Erythroblast (primary cell): ENCODE results near the gene NSUN4.

Experiments
- DNase-seq, 2 experiments: peaks; one replicate each; lab custom pipeline; 2025; lab: John Stamatoyannopoulos, UW
- GATA1 ChIP-seq: IDR thresholded peaks from 2 replicates; pipeline ENCODE4 v1.6.1; 2011; ENCODE audit warnings: low read depth, mild to moderate bottlenecking, control low read depth, low read length, moderate library complexity
- POLR2A ChIP-seq: IDR thresholded peaks from 2 replicates; pipeline ENCODE4 v1.6.1; 2011; ENCODE audit warnings: mild to moderate bottlenecking, low read length

The NSUN4 gene

DNA sequence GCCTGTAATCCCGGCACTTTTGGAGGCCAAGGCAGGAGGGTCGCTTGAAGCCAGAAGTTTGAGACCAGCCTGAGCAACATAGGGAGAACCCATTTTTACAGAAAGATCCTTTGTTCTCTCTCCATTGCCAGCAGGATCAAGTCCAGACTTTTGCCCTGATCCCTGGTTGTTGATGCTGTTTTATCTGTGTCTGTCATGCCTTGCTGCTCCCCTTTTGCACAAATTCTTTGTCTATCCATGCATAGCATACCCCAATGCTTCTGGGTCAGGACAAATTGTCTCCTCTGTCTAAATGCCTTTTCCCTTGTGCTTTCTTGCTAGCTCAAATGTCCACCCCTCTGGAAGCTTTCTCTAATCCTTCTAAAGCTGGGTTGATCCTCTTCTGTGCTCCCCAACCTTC is 28.2 kb downstream of the NSUN4 start:
- TF ChIP-seq POLR2A (no peak), GATA1 (no peak)

DNA sequence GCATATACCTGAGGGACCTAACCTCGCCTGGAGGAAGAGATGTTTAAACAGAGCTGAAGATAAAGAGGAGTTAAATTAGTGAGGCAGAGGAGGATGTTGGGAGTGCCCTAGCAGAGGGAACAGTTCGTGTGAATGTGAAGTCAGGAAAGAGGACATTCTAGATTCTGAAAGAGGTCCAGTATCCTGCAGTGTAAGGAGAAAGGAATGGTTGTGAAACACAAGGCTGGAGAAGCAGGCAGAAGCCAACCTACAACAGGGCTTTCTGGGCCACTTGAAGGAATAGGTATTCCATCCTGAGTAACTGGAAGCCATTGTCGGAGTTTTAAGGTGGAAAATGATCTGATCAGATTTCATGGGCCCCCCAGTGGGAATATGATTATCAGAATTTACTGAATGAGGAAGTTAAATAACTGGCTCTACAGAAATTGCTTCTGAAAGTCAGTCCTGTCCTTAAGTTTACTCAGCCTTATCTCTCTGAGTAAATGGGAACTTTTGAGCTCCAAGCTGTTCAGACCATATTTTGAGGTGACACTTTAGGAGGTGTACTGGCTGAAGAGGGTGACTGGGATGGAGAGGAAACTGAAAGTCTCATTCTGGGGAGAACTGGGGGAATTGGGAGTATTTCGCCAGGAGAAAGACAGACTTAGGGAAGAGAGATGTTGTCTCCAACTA is 29.1 kb downstream of the NSUN4 start:
- TF ChIP-seq GATA1, result no peak
- no peak for TF ChIP-seq POLR2A
- DNase-seq, result no peak

More for the DNA sequence above, 28.2 kb downstream of the NSUN4 start:
- no peak for DNase-seq

DNA sequence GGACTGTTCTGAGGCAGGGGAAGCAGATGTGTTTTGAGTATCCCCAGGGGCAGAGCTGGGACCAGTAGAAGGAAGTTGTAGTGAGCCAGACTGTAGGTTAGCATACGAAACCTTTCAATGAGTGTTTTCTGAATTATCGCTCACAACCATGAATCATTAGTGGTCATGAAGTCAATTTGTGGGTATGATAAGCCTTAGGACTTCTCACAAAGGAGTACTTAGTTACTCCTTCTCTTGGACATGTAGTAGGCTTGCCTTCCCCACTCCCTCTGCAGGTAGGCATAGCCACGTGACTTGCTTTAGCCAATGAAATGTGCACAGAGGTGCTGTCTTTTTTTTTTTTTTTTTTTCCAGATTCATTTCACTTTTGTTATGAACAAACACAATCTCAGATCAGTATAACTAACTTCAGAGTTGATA is 29.6 kb downstream of the NSUN4 start:
- peak; percentile 23 to 52 for DNase-seq

DNA sequence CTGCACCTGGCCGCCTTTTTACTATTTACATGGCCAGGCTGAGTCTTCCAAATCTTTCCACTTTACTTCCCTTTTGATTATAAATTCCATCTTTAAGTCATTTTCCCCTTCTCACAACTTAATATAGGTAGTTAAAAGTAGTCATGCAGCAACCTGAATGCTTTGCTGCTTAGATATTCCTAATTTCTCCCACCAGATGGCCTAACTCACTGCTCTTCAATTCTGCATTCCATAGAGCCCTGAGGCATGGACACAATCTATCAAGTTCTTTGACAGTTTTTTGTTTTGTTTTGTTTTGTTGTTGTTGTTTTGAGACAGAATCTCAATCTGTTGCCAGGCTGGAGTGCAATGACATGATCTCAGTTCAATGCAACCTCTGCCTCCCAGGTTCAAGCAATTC is 31.8 kb downstream of the NSUN4 start:
- DNase-seq, result no peak
- TF ChIP-seq POLR2A, result no peak
- no peak for TF ChIP-seq GATA1

More for the DNA sequence above, 29.6 kb downstream of the NSUN4 start:
- no peak for TF ChIP-seq GATA1

DNA sequence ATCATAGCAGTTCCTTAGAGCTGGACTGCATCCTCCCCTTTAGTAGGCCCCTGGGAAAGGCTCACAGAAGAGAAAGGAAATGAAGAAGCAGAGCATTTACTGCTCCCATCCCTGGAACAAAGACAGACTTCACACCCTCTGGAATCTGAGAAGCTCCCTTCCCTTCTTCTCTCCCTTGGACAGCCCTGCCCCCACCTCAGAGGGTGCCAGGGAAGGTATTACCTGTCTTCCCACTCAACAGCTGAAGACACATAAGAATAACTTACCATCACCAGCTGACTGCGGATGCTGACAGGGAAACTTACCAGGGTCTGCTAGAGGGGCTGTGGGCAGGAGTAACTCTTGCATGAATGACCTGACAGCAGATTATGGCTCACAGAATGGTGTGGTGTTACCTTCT is 39.4 kb downstream of the NSUN4 start:
- no peak for DNase-seq
- TF ChIP-seq GATA1 (no peak), POLR2A (no peak)

DNA sequence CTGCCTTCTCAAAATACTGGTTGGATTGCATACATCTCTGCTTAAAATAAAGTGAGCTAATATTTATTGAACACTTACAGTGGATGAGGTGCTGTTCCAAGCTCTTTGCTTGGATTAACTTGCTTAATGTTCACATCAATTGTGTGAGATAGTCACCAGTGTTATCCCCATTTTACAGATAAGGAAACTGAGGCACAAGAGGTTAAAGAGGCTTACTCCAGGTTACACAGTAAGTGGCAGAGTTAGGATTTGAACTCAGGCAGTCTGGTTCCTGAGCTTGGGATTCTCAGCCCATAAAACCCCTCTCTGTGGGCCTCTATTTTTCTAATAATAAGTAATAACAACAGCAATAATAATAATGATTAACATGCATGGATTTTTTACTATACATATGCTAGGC is 39.9 kb downstream of the NSUN4 start:
- TF ChIP-seq POLR2A (no peak), GATA1 (no peak)
- no peak for DNase-seq

DNA sequence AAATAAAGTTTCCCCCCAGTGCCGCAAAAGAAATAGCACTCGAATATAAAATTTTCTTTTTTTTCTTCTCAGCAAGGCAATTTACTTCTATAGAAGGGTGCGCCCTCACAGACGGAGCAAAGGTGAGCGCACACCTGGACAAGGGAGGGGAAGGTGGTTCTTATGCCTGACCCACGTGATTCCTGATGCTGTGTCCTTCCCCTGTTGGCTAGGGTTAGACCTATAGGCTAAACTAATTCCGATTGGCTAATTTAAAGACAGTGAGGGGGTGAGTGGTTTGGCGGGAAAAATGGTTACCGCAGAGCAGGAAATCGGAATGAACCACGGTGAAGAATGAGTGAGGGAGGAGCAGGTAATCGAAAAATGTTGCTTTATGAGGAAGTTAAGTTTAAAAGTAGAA is 52.9 kb downstream of the NSUN4 start:
- no peak for TF ChIP-seq GATA1
- DNase-seq, result no peak

DNA sequence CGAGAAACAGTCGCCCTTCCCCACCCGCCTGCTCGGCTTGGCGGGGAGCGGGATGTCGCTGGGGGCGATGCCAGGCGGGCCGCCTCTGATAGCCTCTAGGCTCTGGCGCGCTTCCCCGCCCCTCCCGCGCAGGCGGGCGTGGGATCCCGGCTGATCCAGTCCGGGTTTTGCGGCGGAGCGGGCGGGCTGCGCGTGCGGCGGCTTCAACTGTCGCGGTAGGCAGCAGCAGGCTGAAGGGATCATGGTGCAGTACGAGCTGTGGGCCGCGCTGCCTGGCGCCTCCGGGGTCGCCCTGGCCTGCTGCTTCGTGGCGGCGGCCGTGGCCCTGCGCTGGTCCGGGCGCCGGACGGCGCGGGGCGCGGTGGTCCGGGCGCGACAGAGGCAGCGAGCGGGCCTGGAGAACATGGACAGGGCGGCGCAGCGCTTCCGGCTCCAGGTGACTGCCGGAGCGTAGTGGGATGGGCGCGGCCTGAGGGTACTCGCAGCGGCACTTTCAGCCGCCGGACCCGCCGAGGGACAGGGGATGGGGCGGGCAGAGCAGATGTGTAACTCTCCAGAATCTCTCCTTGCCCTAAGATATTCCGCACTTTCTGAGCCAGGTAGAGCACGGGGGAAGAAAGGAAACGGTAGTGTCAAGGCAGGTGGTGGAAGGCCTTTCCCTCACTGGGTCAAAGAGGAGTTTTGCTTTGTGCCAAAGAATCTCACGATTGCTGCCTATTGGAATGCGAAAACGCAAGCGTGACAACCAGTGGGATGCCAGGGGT is 53.7 kb downstream of the NSUN4 start, which contains the start of gene FAAH:
FAAH (plus strand) TSS at position 210 of the 764 bp plus-strand sequence; CDS start at position 242, 32 bp downstream.
- DNase-seq, result peak; percentile 52 to 57
- TF ChIP-seq GATA1, result no peak
- no peak for TF ChIP-seq POLR2A

DNA sequence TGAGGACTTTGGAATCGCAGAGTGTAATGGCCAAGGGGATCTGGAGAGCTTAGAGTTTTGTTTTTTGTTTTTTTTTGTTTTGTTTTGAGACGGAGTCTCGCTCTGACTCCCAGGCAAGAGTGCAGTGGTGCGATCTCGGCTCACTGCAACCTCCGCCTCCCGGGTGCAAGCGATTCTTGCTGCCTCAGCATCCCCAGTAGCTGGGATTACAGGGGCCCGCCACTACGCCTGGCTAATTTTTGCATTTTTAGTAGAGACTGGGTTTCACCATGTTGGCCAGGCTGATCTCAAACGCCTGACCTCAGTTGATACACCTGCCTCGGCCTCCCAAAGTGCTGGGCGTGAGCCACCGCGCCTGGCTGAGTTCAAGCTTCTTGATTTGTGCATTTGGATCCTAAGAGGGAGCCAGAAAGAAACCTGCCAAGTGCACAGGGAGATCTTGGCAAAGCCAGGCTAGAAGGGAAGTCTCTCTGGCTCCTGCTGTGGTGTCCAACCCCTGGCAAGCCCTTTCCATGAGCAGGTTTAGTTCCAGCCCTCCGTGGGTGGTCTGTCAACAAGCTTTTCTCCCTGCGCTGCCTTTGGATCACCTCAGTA is 54.4 kb downstream of the NSUN4 start:
- no peak for DNase-seq
- no peak for TF ChIP-seq GATA1
- no peak for TF ChIP-seq POLR2A

DNA sequence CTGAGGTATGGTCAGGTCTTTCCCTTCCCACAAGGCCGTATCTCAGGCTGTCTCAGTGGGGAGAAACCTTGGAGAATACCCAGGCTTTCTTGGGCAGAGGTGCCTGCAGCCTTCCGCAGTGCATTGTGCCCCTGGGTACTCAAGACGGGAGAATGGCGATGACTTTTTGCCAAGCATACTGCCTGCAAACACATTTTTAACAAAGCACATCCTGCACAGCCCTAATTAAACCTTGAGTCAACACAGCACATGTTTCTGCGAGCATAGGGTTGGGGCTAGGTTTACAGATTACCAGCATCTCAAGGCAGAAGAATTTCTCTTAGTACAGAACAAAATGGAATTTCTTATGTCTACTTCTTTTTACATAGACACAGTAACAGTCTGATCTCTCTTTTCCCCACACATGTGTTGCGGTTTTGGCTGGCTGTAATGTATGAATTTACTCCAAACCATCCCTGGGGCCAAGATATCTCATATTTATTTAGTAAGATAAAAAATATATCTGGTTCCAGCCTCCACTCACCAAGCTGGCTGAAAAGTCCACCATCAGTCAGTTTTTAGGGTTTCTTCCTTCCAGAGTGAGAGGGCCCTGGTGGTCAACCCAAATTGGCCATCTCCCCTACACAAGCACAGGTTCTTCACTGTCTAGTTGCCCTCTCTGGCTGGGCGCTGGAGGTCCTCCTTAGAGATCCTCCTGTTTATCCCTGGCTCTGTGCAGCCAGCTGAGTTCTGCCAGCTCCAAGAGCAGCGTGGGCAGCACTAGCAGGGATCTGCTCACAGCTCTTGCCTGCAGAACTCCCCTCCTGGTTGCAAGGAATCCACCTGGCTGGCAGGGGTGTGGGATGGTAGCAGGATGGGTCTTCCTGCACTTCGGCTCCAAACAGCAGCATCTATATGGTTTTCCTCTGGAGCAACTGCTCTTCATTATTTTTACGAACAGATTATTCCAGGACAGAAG is 56.1 kb downstream of the NSUN4 start:
- no peak for TF ChIP-seq GATA1
- TF ChIP-seq POLR2A, result no peak
- DNase-seq, result no peak

DNA sequence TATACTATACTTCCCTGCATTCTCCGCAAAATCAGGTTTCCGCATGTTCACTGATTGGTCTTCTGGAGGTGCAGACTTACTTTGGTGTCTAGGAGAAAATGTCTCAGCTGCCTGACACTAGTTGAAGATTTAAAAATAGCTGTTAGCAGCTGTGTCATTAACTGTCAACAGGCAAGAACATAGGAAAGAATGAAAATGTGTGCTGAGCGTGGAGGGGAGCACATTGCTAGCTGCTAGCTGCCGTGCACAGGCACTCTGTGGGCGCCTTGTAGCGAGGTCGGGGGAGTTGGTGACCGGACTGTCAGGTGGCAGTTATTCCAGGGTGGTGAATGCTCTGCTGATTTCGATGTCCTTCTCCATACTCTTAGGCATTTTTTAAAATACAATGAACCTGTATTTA is 58.7 kb downstream of the NSUN4 start:
- DNase-seq, result no peak
- TF ChIP-seq POLR2A (no peak), GATA1 (no peak)

DNA sequence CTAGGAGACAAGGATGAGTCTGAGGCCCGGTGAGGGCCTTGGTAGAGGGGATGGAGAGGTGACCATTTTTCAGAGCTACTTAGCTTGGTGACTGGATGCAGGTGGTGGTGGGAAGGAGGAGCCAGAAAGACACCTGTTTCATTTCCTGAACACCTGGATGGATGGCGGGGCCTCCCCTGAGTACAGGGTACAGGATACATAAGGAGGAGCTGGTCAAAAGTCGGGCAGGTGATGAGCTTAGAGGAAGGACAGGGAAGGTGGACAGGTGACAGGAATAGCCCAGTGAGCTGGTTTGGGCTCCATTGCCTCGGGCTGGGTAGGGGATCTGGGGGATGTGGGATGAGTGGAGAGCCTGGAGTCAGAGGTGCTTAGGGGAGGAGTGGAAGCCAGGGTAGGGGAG is 59.8 kb downstream of the NSUN4 start:
- no peak for DNase-seq
- TF ChIP-seq POLR2A, result no peak
- no peak for TF ChIP-seq GATA1
